SK-N-SH (cell line): ENCODE results near the gene PARP2.

Experiments used
- CTCF ChIP-seq: fragments of 200-600 bp; sonication (generic); IDR thresholded peaks from 2 replicates; pipeline ENCODE4 v1.6.1; 2017; ENCODE audit warnings: antibody characterized with exemption, mild to moderate bottlenecking, moderate library complexity
- EZH2phosphoT487 ChIP-seq: fragments of 200-600 bp; sonication (generic); IDR thresholded peaks from 2 replicates; pipeline ENCODE4 v1.6.1; 2017; ENCODE audit warnings: low read depth, mixed run types, mild to moderate bottlenecking, antibody characterized with exemption, moderate library complexity, borderline replicate concordance
- MXI1 ChIP-seq: IDR thresholded peaks from 2 replicates; pipeline ENCODE4 v1.6.1; 2012; ENCODE audit warnings: mild to moderate bottlenecking, low read depth, low read length, improper control_type of control experiment
- PBX3 ChIP-seq: IDR thresholded peaks from 2 replicates; pipeline ENCODE4; 2012
- POLR2AphosphoS5 ChIP-seq: IDR thresholded peaks from 2 replicates; pipeline ENCODE4 v1.6.1; 2012; ENCODE audit warnings: low read depth, low read length
- SIN3A ChIP-seq: IDR thresholded peaks from 2 replicates; pipeline ENCODE4 v1.6.1; 2012; ENCODE audit warnings: low read depth, mild to moderate bottlenecking, low read length, moderate library complexity, borderline replicate concordance
- SMC3 ChIP-seq: IDR thresholded peaks from 2 replicates; pipeline ENCODE4 v1.6.1; 2012; ENCODE audit warnings: low read depth, low read length, improper control_type of control experiment
- TAF1 ChIP-seq: IDR thresholded peaks from 2 replicates; pipeline ENCODE4 v1.6.1; 2012; ENCODE audit warnings: low read depth, mild to moderate bottlenecking, low read length, moderate library complexity, borderline replicate concordance

GRCh38 chr14:20314026-20314425 lies 29.4 kb upstream of the PARP2 start:
- no peak for TF ChIP-seq CTCF
- TF ChIP-seq EZH2phosphoT487: no peak
- no peak for TF ChIP-seq SMC3
- TF ChIP-seq SIN3A: no peak
- no peak for TF ChIP-seq PBX3
- TF ChIP-seq TAF1: no peak
- no peak for TF ChIP-seq POLR2AphosphoS5
- no peak for TF ChIP-seq MXI1
